Activated CD8-positive, alpha-beta memory T cell treated with anti-CD3 and anti-CD28 coated beads for 36 hours (primary cell): Measurements from ENCODE around the gene VBP1. TPM values are rescaled to one million over a fixed set of nuclear protein-coding genes. Genes with fewer than 3 reads are reported as not detected.
"Not testable (repeated sequence)": the region's sequence is repeated elsewhere in the genome, so short reads cannot be mapped to it uniquely, and the experiment has no call there.

ENCODE experiments used
- CTCF ChIA-PET: fragments of 350-600 bp; sonication (Branson Sonifier 250); formaldehyde crosslinking; loops from one replicate; lab custom pipeline; 2021; ENCODE audit warnings: antibody characterized with exemption; lab: Charles Lee
- POLR2A ChIA-PET: fragments of 350-600 bp; sonication (Branson Sonifier 250); formaldehyde crosslinking; loops from one replicate; lab custom pipeline; 2021; ENCODE audit warnings: antibody characterized with exemption; lab: Charles Lee
- total RNA-seq, 2 experiments: library from RNA; stranded (reverse); gene quantifications; one replicate each; pipeline ENCODE4 v1.2.3, GENCODE V29; 2021

VBP1 gene
- total RNA-seq, 2 experiments from 2014 or later, result 77.4 to 80.8 TPM

- POLR2A ChIA-PET, result no interaction called here
- CTCF ChIA-PET, result no interaction called here
Observed at GRCh38 chrX:155259752-155260151, 43.5 kb downstream of the VBP1 start.

GRCh38 chrX:155262970-155263754, 46.9 kb downstream of the VBP1 start:
- POLR2A ChIA-PET, result interaction anchor here (0.6 kb wide), 1 partner anchor 237 kb away, joined by 3 read pairs; the partner anchor contains the start of gene FUNDC2
- CTCF ChIA-PET, result no interaction called here

GRCh38 chrX:155263854-155264628, 47.8 kb downstream of the VBP1 start, which contains the start of gene RAB39B:
Gene RAB39B, minus strand, starts transcription at chrX:155264491. Its CDS starts 203 bp downstream, at chrX:155264288.
- ChIA-PET CTCF (no interaction called here), POLR2A (interaction anchor here (0.6 kb wide), 1 partner anchor 237 kb away, joined by 3 read pairs; the partner anchor contains the start of gene FUNDC2)

GRCh38 chrX:155266439-155266838, 50.2 kb downstream of the VBP1 start:
- CTCF ChIA-PET, result no interaction called here
- POLR2A ChIA-PET, result no interaction called here

GRCh38 chrX:155267995-155268394, 51.7 kb downstream of the VBP1 start:
- POLR2A ChIA-PET, CTCF ChIA-PET: not testable (repeated sequence)

GRCh38 chrX:155270969-155271368, 54.7 kb downstream of the VBP1 start:
- ChIA-PET POLR2A (no interaction called here), CTCF (no interaction called here)

- ChIA-PET POLR2A (no interaction called here), CTCF (no interaction called here)
Observed at GRCh38 chrX:155279873-155280272, 63.6 kb downstream of the VBP1 start.

Other genes starting within 250 kb of the VBP1 start
- gene F8, start 193.7 kb upstream of the VBP1 start, total RNA-seq, result 10 to 100 TPM; 10.1 to 10.2 TPM
- gene FUNDC2, start 189.6 kb upstream of the VBP1 start, total RNA-seq, result 100 to 1,000 TPM in 1 of 2 experiments, 10 to 100 TPM in 1; 94.8 to 102 TPM
- gene CMC4, start 145.3 kb upstream of the VBP1 start, total RNA-seq, result 1 to 10 TPM; 3.3 to 3.7 TPM
- gene MTCP1, start 145.3 kb upstream of the VBP1 start, total RNA-seq, result 10 to 100 TPM; 21.4 to 21.6 TPM
- 10 to 100 TPM; 42.4 to 45.0 TPM for gene BRCC3, start 145.0 kb upstream of the VBP1 start, total RNA-seq
- 10 to 100 TPM; 12.3 to 12.5 TPM for gene RAB39B, start 48.0 kb downstream of the VBP1 start, total RNA-seq
- gene CLIC2, start 118.2 kb downstream of the VBP1 start, total RNA-seq, result under 1 TPM; 0.27 to 0.32 TPM
- not detected for gene F8A2, start 165.6 kb downstream of the VBP1 start, total RNA-seq
- 10 to 100 TPM; 10.4 to 12.2 TPM for gene F8A3, start 242.2 kb downstream of the VBP1 start, total RNA-seq